ENCODE data around the gene NT5C2. TPM values are rescaled to one million over a fixed set of nuclear protein-coding genes. Genes with fewer than 3 reads are reported as not detected.
"Not testable (repeated sequence)": the region's sequence is repeated elsewhere in the genome, so short reads cannot be mapped to it uniquely, and the experiment has no call there.

The NT5C2 gene
- total and polyA plus RNA-seq, 2 donors (not counting 1 experiment from before 2014, with no cell fraction given) = 38.6 to 80.8 TPM

- H3K4me3 Mint-ChIP-seq = no peak overlapping the region
- H3K27me3 Mint-ChIP-seq = peaks cover 3% of the 10 kb centered on the region
- H4K20me1 ChIP-seq (ENCODE audit: control insufficient read depth, insufficient read depth, low read length, poor library complexity, severe bottlenecking) = no peaks in the 10 kb centered on the region
- H3K9me3 ChIP-seq (ENCODE audit: control extremely low read depth in 1 of 3, control insufficient read depth in 2 of 3, insufficient read depth in 1 of 3, low read length in 2 of 3) = peaks cover 0 to 7% (median 0%) of the 10 kb centered on the region in 3 donors
- H3K36me3 ChIP-seq (replicated peaks in 1 of 2; ENCODE audit: control extremely low read depth in 1 of 2, control insufficient read depth in 1 of 2, extremely low read depth in 1 of 2, insufficient read depth in 2 of 2, low read length in 1 of 2) = no peaks in the 10 kb centered on the region
- no peak overlapping the region for H3K4me2 ChIP-seq (replicated peaks; ENCODE audit: low read depth, low read length, poor library complexity, severe bottlenecking)
- H3K27ac ChIP-seq (ENCODE audit: low read length in 2 of 2) = no peak overlapping the region
- H3K27me3 ChIP-seq (replicated peaks in 1 of 4; ENCODE audit: control extremely low read depth in 1 of 4, control insufficient read depth in 3 of 4, insufficient read depth in 4 of 4, low read length in 3 of 4) = no peaks in the 10 kb centered on the region
- H3K9me3 Mint-ChIP-seq (ENCODE audit: insufficient read depth) = no peaks in the 10 kb centered on the region
- H3K4me1 ChIP-seq (ENCODE audit: control insufficient read depth in 2 of 2, insufficient read depth in 2 of 2, low read length in 2 of 2) = no peaks in the 10 kb centered on the region
- POLR2A ChIA-PET = no interaction called here
- TF ChIP-seq EZH2 (IDR thresholded peaks at IDR 0.05; ENCODE audit: borderline replicate concordance, insufficient read depth, low read depth, low read length, poor library complexity, severe bottlenecking) (no peak), CTCF (IDR thresholded peaks at IDR 0.05) (no peak)
- no peak overlapping the region for H3K27ac Mint-ChIP-seq
- CTCF ChIA-PET = no interaction called here
- no peak for ATAC-seq (ENCODE audit: low read depth)
- no peaks in the 10 kb centered on the region for H3K79me2 ChIP-seq (ENCODE audit: control insufficient read depth, insufficient read depth, low read length)
- intact Hi-C loops (cut with micrococcal nuclease) = no loop called here
- H3K9ac ChIP-seq (ENCODE audit: low read length) = no peak overlapping the region
- 86% methylated on average over 2 of the region's 5 CpGs for WGBS (ENCODE audit: insufficient coverage)
- H3K4me1 Mint-ChIP-seq = no peaks in the 10 kb centered on the region
- H3K4me3 ChIP-seq (ENCODE audit: control extremely low read depth in 1 of 5, extremely low read depth in 1 of 5, insufficient read depth in 1 of 5, low read depth in 2 of 5, low read length in 4 of 5) = no peak overlapping the region
- no peak for DNase-seq
- H2AFZ ChIP-seq (ENCODE audit: insufficient read depth, low read depth, low read length, poor library complexity, severe bottlenecking) = no peak overlapping the region
Observed at GRCh38 chr10:103215601-103216000, 22.5 kb upstream of the NT5C2 start.

GRCh38 chr10:103210262-103210661 is 17.2 kb upstream of the NT5C2 start:
- H3K27me3 Mint-ChIP-seq; H3K9me3 Mint-ChIP-seq (ENCODE audit: insufficient read depth); H3K27me3 ChIP-seq (replicated peaks in 1 of 4; ENCODE audit: control extremely low read depth in 1 of 4, control insufficient read depth in 3 of 4, insufficient read depth in 4 of 4, low read length in 3 of 4); H2AFZ ChIP-seq (ENCODE audit: insufficient read depth, low read depth, low read length, poor library complexity, severe bottlenecking); H3K4me3 Mint-ChIP-seq; H3K36me3 ChIP-seq (replicated peaks in 1 of 2; ENCODE audit: control extremely low read depth in 1 of 2, control insufficient read depth in 1 of 2, extremely low read depth in 1 of 2, insufficient read depth in 2 of 2, low read length in 1 of 2); H3K79me2 ChIP-seq (ENCODE audit: control insufficient read depth, insufficient read depth, low read length); POLR2A ChIA-PET; H3K4me1 Mint-ChIP-seq; intact Hi-C loops (cut with micrococcal nuclease); H3K27ac ChIP-seq (ENCODE audit: low read length in 2 of 2); H3K27ac Mint-ChIP-seq; H3K4me2 ChIP-seq (replicated peaks; ENCODE audit: low read depth, low read length, poor library complexity, severe bottlenecking); H4K20me1 ChIP-seq (ENCODE audit: control insufficient read depth, insufficient read depth, low read length, poor library complexity, severe bottlenecking); DNase-seq; ATAC-seq (ENCODE audit: low read depth); H3K4me3 ChIP-seq (ENCODE audit: control extremely low read depth in 1 of 5, extremely low read depth in 1 of 5, insufficient read depth in 1 of 5, low read depth in 2 of 5, low read length in 4 of 5); H3K9ac ChIP-seq (ENCODE audit: low read length); H3K4me1 ChIP-seq (ENCODE audit: control insufficient read depth in 2 of 2, insufficient read depth in 2 of 2, low read length in 2 of 2): not testable (repeated sequence)
- H3K9me3 ChIP-seq (ENCODE audit: control extremely low read depth in 1 of 3, control insufficient read depth in 2 of 3, insufficient read depth in 1 of 3, low read length in 2 of 3) = peaks cover 0 to 28% (median 0%) of the 10 kb centered on the region in 3 donors
- 95% methylated on average over 2 of the region's 4 CpGs for WGBS (ENCODE audit: insufficient coverage)
- CTCF ChIA-PET = interaction anchor here (0.6 kb wide), 1 partner anchor 23 kb away, joined by 3 read pairs; no protein-coding TSS in a partner anchor

- H3K4me3 Mint-ChIP-seq; intact Hi-C loops (cut with micrococcal nuclease); H3K9ac ChIP-seq (ENCODE audit: low read length); H2AFZ ChIP-seq (ENCODE audit: insufficient read depth, low read depth, low read length, poor library complexity, severe bottlenecking); H3K9me3 Mint-ChIP-seq (ENCODE audit: insufficient read depth); H3K4me1 Mint-ChIP-seq; H3K4me1 ChIP-seq (ENCODE audit: control insufficient read depth in 2 of 2, insufficient read depth in 2 of 2, low read length in 2 of 2); H3K27me3 ChIP-seq (replicated peaks in 1 of 4; ENCODE audit: control extremely low read depth in 1 of 4, control insufficient read depth in 3 of 4, insufficient read depth in 4 of 4, low read length in 3 of 4); DNase-seq; H3K27ac ChIP-seq (ENCODE audit: low read length in 2 of 2); POLR2A ChIA-PET; ATAC-seq (ENCODE audit: low read depth); H3K27ac Mint-ChIP-seq; H3K4me3 ChIP-seq (ENCODE audit: control extremely low read depth in 1 of 5, extremely low read depth in 1 of 5, insufficient read depth in 1 of 5, low read depth in 2 of 5, low read length in 4 of 5); H3K36me3 ChIP-seq (replicated peaks in 1 of 2; ENCODE audit: control extremely low read depth in 1 of 2, control insufficient read depth in 1 of 2, extremely low read depth in 1 of 2, insufficient read depth in 2 of 2, low read length in 1 of 2); H3K27me3 Mint-ChIP-seq; H4K20me1 ChIP-seq (ENCODE audit: control insufficient read depth, insufficient read depth, low read length, poor library complexity, severe bottlenecking); H3K79me2 ChIP-seq (ENCODE audit: control insufficient read depth, insufficient read depth, low read length); H3K4me2 ChIP-seq (replicated peaks; ENCODE audit: low read depth, low read length, poor library complexity, severe bottlenecking): not testable (repeated sequence)
- CTCF ChIA-PET = interaction anchor here (0.9 kb wide), 1 partner anchor 37 kb away, joined by 4 read pairs; no protein-coding TSS in a partner anchor
- peaks cover 0 to 28% (median 0%) of the 10 kb centered on the region in 3 donors for H3K9me3 ChIP-seq (ENCODE audit: control extremely low read depth in 1 of 3, control insufficient read depth in 2 of 3, insufficient read depth in 1 of 3, low read length in 2 of 3)
- WGBS (ENCODE audit: insufficient coverage) = 95% methylated on average over 3 of the region's 3 CpGs
Observed at GRCh38 chr10:103207643-103208042, 14.6 kb upstream of the NT5C2 start.

Data from B cell (primary cell).